ENCODE results near the gene KDM3B.

The KDM3B gene

GRCh38 chr5:138391859-138392386, 39.4 kb downstream of the KDM3B start:
- DNase-seq, result no peak

- no peak for DNase-seq
Observed at GRCh38 chr5:138402640-138403039, 50.2 kb downstream of the KDM3B start.

GRCh38 chr5:138408023-138408422, 55.5 kb downstream of the KDM3B start:
- no peak for DNase-seq

GRCh38 chr5:138410996-138411640, 58.6 kb downstream of the KDM3B start:
- DNase-seq, result peak; percentile 17

- DNase-seq, result no peak
Observed at GRCh38 chr5:138418444-138418843, 66.0 kb downstream of the KDM3B start.

- DNase-seq, result no peak
Observed at GRCh38 chr5:138425079-138425478, 72.6 kb downstream of the KDM3B start.

GRCh38 chr5:138435943-138436342, 83.5 kb downstream of the KDM3B start:
- DNase-seq, result no peak

GRCh38 chr5:138438003-138438723, 85.7 kb downstream of the KDM3B start:
- no peak for DNase-seq

GRCh38 chr5:138438724-138439476, 86.4 kb downstream of the KDM3B start, which contains the start of gene REEP2:
Gene REEP2, plus strand, starts transcription at chr5:138439057. Its CDS starts 152 bp downstream, at chr5:138439209.
- peak; percentile 29 for DNase-seq

GRCh38 chr5:138439477-138440158, 87.1 kb downstream of the KDM3B start:
- peak; percentile 4 for DNase-seq

GRCh38 chr5:138440159-138441073, 87.9 kb downstream of the KDM3B start:
- no peak for DNase-seq

GRCh38 chr5:138441221-138441620, 88.7 kb downstream of the KDM3B start:
- DNase-seq, result no peak

GRCh38 chr5:138444078-138444773, 91.7 kb downstream of the KDM3B start:
- no peak for DNase-seq

- DNase-seq, result no peak
Observed at GRCh38 chr5:138444774-138445546, 92.5 kb downstream of the KDM3B start.

- no peak for DNase-seq
Observed at GRCh38 chr5:138445547-138446271, 93.2 kb downstream of the KDM3B start.

GRCh38 chr5:138448070-138448469, 95.6 kb downstream of the KDM3B start:
- no peak for DNase-seq

- peak; percentile 68 for DNase-seq
Observed at GRCh38 chr5:138448481-138449398, 96.3 kb downstream of the KDM3B start.

GRCh38 chr5:138449501-138450239, 97.2 kb downstream of the KDM3B start:
- peak; percentile 78 for DNase-seq

Data from fibroblast of upper back skin (primary cell).